ENCODE data around the gene CCDC148.

The CCDC148 gene

GRCh38 chr2:158489366-158490112 lies 33.0 kb upstream of the CCDC148 start:
- Histone ChIP-seq H3K9ac (ENCODE audit: insufficient read length, low read depth) (no peak overlapping the region), H3K27me3 (ENCODE audit: insufficient read depth, insufficient read length) (no peaks in the 10 kb centered on the region), H3K4me1 (ENCODE audit: insufficient read depth, insufficient read length) (no peaks in the 10 kb centered on the region), H3K9me3 (ENCODE audit: insufficient read depth, low read length) (no peaks in the 10 kb centered on the region), H3K36me3 (ENCODE audit: insufficient read depth, insufficient read length, low read length) (no peaks in the 10 kb centered on the region), H3K4me3 (ENCODE audit: insufficient read length, low read depth) (no peak overlapping the region)
- TF ChIP-seq YY1 (IDR thresholded peaks at IDR 0.05; ENCODE audit: insufficient read depth, insufficient read length) (no peak), ZNF274 (IDR thresholded peaks at IDR 0.05; ENCODE audit: low read depth, low read length) (no peak), SUZ12 (IDR thresholded peaks at IDR 0.05; ENCODE audit: extremely low read depth, insufficient read depth, insufficient read length) (no peak)
- no peak for DNase-seq (ENCODE audit: low read depth, low spot score)

GRCh38 chr2:158488442-158489216 lies 32.1 kb upstream of the CCDC148 start:
- TF ChIP-seq ZNF274 (IDR thresholded peaks at IDR 0.05; ENCODE audit: low read depth, low read length): no peak

GRCh38 chr2:158487419-158487818 lies 30.9 kb upstream of the CCDC148 start:
- DNase-seq (ENCODE audit: low read depth, low spot score): no peak
- Histone ChIP-seq H3K27me3 (ENCODE audit: insufficient read depth, insufficient read length) (no peaks in the 10 kb centered on the region), H3K4me1 (ENCODE audit: insufficient read depth, insufficient read length) (no peaks in the 10 kb centered on the region), H3K36me3 (ENCODE audit: insufficient read depth, insufficient read length, low read length) (no peaks in the 10 kb centered on the region), H3K9ac (ENCODE audit: insufficient read length, low read depth) (no peak overlapping the region), H3K9me3 (ENCODE audit: insufficient read depth, low read length) (no peaks in the 10 kb centered on the region), H3K4me3 (ENCODE audit: insufficient read length, low read depth) (no peak overlapping the region)
- TF ChIP-seq YY1 (IDR thresholded peaks at IDR 0.05; ENCODE audit: insufficient read depth, insufficient read length) (no peak), SUZ12 (IDR thresholded peaks at IDR 0.05; ENCODE audit: extremely low read depth, insufficient read depth, insufficient read length) (no peak), ZNF274 (IDR thresholded peaks at IDR 0.05; ENCODE audit: low read depth, low read length) (no peak)

More at GRCh38 chr2:158488442-158489216, 32.1 kb upstream of the CCDC148 start:
- no peak for DNase-seq (ENCODE audit: low read depth, low spot score)
- Histone ChIP-seq H3K9me3 (ENCODE audit: insufficient read depth, low read length) (no peaks in the 10 kb centered on the region), H3K9ac (ENCODE audit: insufficient read length, low read depth) (no peak overlapping the region), H3K36me3 (ENCODE audit: insufficient read depth, insufficient read length, low read length) (no peaks in the 10 kb centered on the region), H3K27me3 (ENCODE audit: insufficient read depth, insufficient read length) (no peaks in the 10 kb centered on the region), H3K4me3 (ENCODE audit: insufficient read length, low read depth) (no peak overlapping the region), H3K4me1 (ENCODE audit: insufficient read depth, insufficient read length) (no peaks in the 10 kb centered on the region)

- no peaks in the 10 kb centered on the region for H3K4me1 ChIP-seq (ENCODE audit: insufficient read depth, insufficient read length)
- H3K27me3 ChIP-seq (ENCODE audit: insufficient read depth, insufficient read length): no peaks in the 10 kb centered on the region
- H3K9me3 ChIP-seq (ENCODE audit: insufficient read depth, low read length): no peaks in the 10 kb centered on the region
- H3K4me3 ChIP-seq (ENCODE audit: insufficient read length, low read depth): no peak overlapping the region
- TF ChIP-seq SUZ12 (IDR thresholded peaks at IDR 0.05; ENCODE audit: extremely low read depth, insufficient read depth, insufficient read length) (no peak), YY1 (IDR thresholded peaks at IDR 0.05; ENCODE audit: insufficient read depth, insufficient read length) (no peak), ZNF274 (IDR thresholded peaks at IDR 0.05; ENCODE audit: low read depth, low read length) (no peak)
- no peak for DNase-seq (ENCODE audit: low read depth, low spot score)
- H3K36me3 ChIP-seq (ENCODE audit: insufficient read depth, insufficient read length, low read length): no peaks in the 10 kb centered on the region
- no peak overlapping the region for H3K9ac ChIP-seq (ENCODE audit: insufficient read length, low read depth)
These were observed 30.4 kb upstream of the CCDC148 start for GRCh38 chr2:158486970-158487325.

GRCh38 chr2:158486150-158486969 lies 29.8 kb upstream of the CCDC148 start:
- no peak overlapping the region for H3K4me3 ChIP-seq (ENCODE audit: insufficient read length, low read depth)
- H3K9ac ChIP-seq (ENCODE audit: insufficient read length, low read depth): no peak overlapping the region
- no peaks in the 10 kb centered on the region for H3K27me3 ChIP-seq (ENCODE audit: insufficient read depth, insufficient read length)
- no peak for TF ChIP-seq ZNF274 (IDR thresholded peaks at IDR 0.05; ENCODE audit: low read depth, low read length)
- no peak for TF ChIP-seq SUZ12 (IDR thresholded peaks at IDR 0.05; ENCODE audit: extremely low read depth, insufficient read depth, insufficient read length)
- no peak for TF ChIP-seq YY1 (IDR thresholded peaks at IDR 0.05; ENCODE audit: insufficient read depth, insufficient read length)
- no peaks in the 10 kb centered on the region for H3K4me1 ChIP-seq (ENCODE audit: insufficient read depth, insufficient read length)
- H3K36me3 ChIP-seq (ENCODE audit: insufficient read depth, insufficient read length, low read length): no peaks in the 10 kb centered on the region
- no peak for DNase-seq (ENCODE audit: low read depth, low spot score)
- no peaks in the 10 kb centered on the region for H3K9me3 ChIP-seq (ENCODE audit: insufficient read depth, low read length)

GRCh38 chr2:158484892-158485556 lies 28.5 kb upstream of the CCDC148 start:
- no peak overlapping the region for H3K4me3 ChIP-seq (ENCODE audit: insufficient read length, low read depth)
- TF ChIP-seq ZNF274 (IDR thresholded peaks at IDR 0.05; ENCODE audit: low read depth, low read length) (no peak), SUZ12 (IDR thresholded peaks at IDR 0.05; ENCODE audit: extremely low read depth, insufficient read depth, insufficient read length) (no peak), YY1 (IDR thresholded peaks at IDR 0.05; ENCODE audit: insufficient read depth, insufficient read length) (no peak)

More at GRCh38 chr2:158484892-158485556, 28.5 kb upstream of the CCDC148 start:
- Histone ChIP-seq H3K9me3 (ENCODE audit: insufficient read depth, low read length) (no peaks in the 10 kb centered on the region), H3K4me1 (ENCODE audit: insufficient read depth, insufficient read length) (no peaks in the 10 kb centered on the region), H3K27me3 (ENCODE audit: insufficient read depth, insufficient read length) (no peaks in the 10 kb centered on the region), H3K36me3 (ENCODE audit: insufficient read depth, insufficient read length, low read length) (no peaks in the 10 kb centered on the region), H3K9ac (ENCODE audit: insufficient read length, low read depth) (no peak overlapping the region)
- no peak for DNase-seq (ENCODE audit: low read depth, low spot score)
